Right lobe of liver (tissue), 4 donors: ENCODE data around the gene BOC.

Experiments
- CTCF ChIP-seq, 4 donors: fragments of 200-600 bp in 3 of 4; fragments of 450-650 bp in 1 of 4; IDR thresholded peaks; one replicate each; pipeline versions ENCODE4 v1.5.1 to v1.8.0; 2016 to 2022; ENCODE audit warnings: antibody characterized with exemption in 4 of 4, mild to moderate bottlenecking in 2 of 4
- POLR2A ChIP-seq: fragments of 450-650 bp; IDR thresholded peaks from one replicate; pipeline ENCODE4 v1.6.1; 2017; ENCODE audit warnings: antibody characterized with exemption, mild to moderate bottlenecking
- donor health status: DM: no; HTN: no; CAD: no.
- donor health status: DM: no; HTN: no; CAD: no.
- donor health status: DM: no; HTN: yes; CAD: no.

GRCh38 chr3:113251817-113252216 lies 40.5 kb downstream of the BOC start:
- TF ChIP-seq POLR2A (no peak), CTCF (IDR thresholded peaks at IDR 0.05) (no peak)
